Caco-2 (cell line): ENCODE results near the gene GAMT. TPM values are rescaled to one million over a fixed set of nuclear protein-coding genes. Genes with fewer than 3 reads are reported as not detected.

Experiments
- BruUV-seq: library from RNA; stranded (reverse); fragments of 400-500 nt; replicated peaks from 2 replicates; lab custom pipeline; 2021; lab: Mats Ljungman, UMichigan
- CTCF ChIA-PET: fragments of 300-600 bp; sonication (Branson Sonifier 250); formaldehyde crosslinking; loops from one replicate; lab custom pipeline; 2022; ENCODE audit warnings: antibody characterized with exemption; lab: Charles Lee
- POLR2A ChIA-PET: fragments of 300-600 bp; sonication (Branson Sonifier 250); formaldehyde crosslinking; loops from one replicate; lab custom pipeline; 2022; ENCODE audit warnings: antibody characterized with exemption; lab: Charles Lee
- DNase-seq, 2 experiments: peaks; one replicate each; pipeline versions ENCODE4 v3.0.0 to v3.0.0-alpha.2; 2020 to 2022
- H3K27me3 ChIP-seq: replicated peaks from 2 replicates; pipeline ENCODE4 v1.6.0; 2011; ENCODE audit warnings: low read length; ENCODE audit not compliant: control insufficient read depth, insufficient read depth
- H3K36me3 ChIP-seq: 2 replicates; pipeline ENCODE4 v1.5.1; 2011; ENCODE audit warnings: low read length; ENCODE audit not compliant: control insufficient read depth, insufficient read depth
- H3K4me1 ChIP-seq: fragments of 250-450 bp; sonication (Bioruptor Pico); 2 replicates; pipeline ENCODE4 v1.5.1; 2020; ENCODE audit warnings: mild to moderate bottlenecking
- H3K4me3 ChIP-seq: 2 replicates; pipeline ENCODE4 v1.5.1; 2011; ENCODE audit warnings: low read depth, mild to moderate bottlenecking, control low read depth, low read length
- H3K9me3 ChIP-seq: fragments of 250-450 bp; sonication (Bioruptor Pico); 2 replicates; pipeline ENCODE4 v1.5.1; 2020; ENCODE audit warnings: mild to moderate bottlenecking, moderate library complexity
- H3K27ac Mint-ChIP-seq: one replicate; pipeline ENCODE4 v1.8.0; 2022; ENCODE audit warnings: mixed read lengths; ENCODE audit not compliant: unreplicated experiment
- H3K27me3 Mint-ChIP-seq: one replicate; pipeline ENCODE4 v1.8.0; 2022; ENCODE audit warnings: mixed read lengths; ENCODE audit not compliant: insufficient read depth, unreplicated experiment
- H3K36me3 Mint-ChIP-seq: one replicate; pipeline ENCODE4 v1.8.0; 2022; ENCODE audit warnings: mild to moderate bottlenecking, mixed read lengths; ENCODE audit not compliant: insufficient read depth, unreplicated experiment
- H3K4me1 Mint-ChIP-seq: one replicate; pipeline ENCODE4 v1.8.0; 2022; ENCODE audit warnings: low read depth, mixed read lengths; ENCODE audit not compliant: unreplicated experiment
- H3K4me3 Mint-ChIP-seq: one replicate; pipeline ENCODE4 v1.8.0; 2022; ENCODE audit warnings: mild to moderate bottlenecking, moderate library complexity, mixed read lengths; ENCODE audit not compliant: unreplicated experiment
- H3K9me3 Mint-ChIP-seq: one replicate; pipeline ENCODE4 v1.8.0; 2022; ENCODE audit warnings: mixed read lengths; ENCODE audit not compliant: unreplicated experiment
- intact Hi-C: fragments of 100-400 bp; cut with micrococcal nuclease; formaldehyde crosslinking; loops from one replicate; pipeline ENCODE4 v1.10.0; 2022; ENCODE audit not compliant: unreplicated experiment
- total RNA-seq: library from RNA; stranded (reverse); gene quantifications from 2 replicates; pipeline ENCODE4 v1.2.3, GENCODE V29; 2022
- TF ChIP-seq, protein P1 (sequence below), 2 experiments: fragments of 200-600 bp in 1 of 2; IDR thresholded peaks; 1 replicate in 1 of 2; 2 replicates in 1 of 2; pipeline versions ENCODE4 v1.5.1 to v1.8.0; 2011 to 2022; ENCODE audit warnings: antibody characterized with exemption in 1 of 2, control low read depth in 1 of 2, inconsistent platforms in 1 of 2, low read depth in 1 of 2, low read length in 1 of 2, mild to moderate bottlenecking in 1 of 2, moderate library complexity in 1 of 2; ENCODE audit not compliant: insufficient read depth in 1 of 2, severe bottlenecking in 1 of 2, unreplicated experiment in 1 of 2

The GAMT gene
- total RNA-seq, 1 experiment from 2014 or later, result 75.7 TPM

DNA sequence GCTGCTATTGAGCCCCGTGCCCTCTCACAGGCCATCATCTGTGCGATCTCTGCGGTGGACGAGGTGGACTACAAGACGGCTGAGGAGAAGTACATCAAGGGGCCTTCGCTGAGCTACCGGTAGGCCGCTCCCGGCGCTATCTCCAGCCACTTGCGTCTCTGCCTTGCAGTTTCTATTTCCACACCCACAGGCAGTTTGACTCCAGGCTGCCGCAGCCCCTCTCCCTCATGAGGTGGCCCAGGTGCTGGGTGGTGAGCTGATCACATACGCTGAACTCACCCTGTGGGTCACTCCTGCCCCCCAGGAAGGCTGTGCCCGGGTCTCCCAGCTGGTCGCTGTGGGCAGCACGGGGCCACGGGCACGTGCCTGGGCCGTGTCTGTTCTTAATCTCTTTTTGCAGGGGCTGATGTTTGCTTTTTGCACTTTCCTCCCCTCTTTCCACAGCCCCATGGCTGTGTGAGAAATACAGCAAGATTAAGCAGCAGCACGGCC lies 28.3 kb downstream of the GAMT start:
- no peaks in the 10 kb centered on the region for H3K4me1 Mint-ChIP-seq
- no peaks in the 10 kb centered on the region for H3K4me1 ChIP-seq
- no peak overlapping the region for H3K27ac Mint-ChIP-seq
- H3K27me3 Mint-ChIP-seq, result no peaks in the 10 kb centered on the region
- TF ChIP-seq, protein P1, sequence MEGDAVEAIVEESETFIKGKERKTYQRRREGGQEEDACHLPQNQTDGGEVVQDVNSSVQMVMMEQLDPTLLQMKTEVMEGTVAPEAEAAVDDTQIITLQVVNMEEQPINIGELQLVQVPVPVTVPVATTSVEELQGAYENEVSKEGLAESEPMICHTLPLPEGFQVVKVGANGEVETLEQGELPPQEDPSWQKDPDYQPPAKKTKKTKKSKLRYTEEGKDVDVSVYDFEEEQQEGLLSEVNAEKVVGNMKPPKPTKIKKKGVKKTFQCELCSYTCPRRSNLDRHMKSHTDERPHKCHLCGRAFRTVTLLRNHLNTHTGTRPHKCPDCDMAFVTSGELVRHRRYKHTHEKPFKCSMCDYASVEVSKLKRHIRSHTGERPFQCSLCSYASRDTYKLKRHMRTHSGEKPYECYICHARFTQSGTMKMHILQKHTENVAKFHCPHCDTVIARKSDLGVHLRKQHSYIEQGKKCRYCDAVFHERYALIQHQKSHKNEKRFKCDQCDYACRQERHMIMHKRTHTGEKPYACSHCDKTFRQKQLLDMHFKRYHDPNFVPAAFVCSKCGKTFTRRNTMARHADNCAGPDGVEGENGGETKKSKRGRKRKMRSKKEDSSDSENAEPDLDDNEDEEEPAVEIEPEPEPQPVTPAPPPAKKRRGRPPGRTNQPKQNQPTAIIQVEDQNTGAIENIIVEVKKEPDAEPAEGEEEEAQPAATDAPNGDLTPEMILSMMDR (IDR thresholded peaks at IDR 0.05; ENCODE audit: insufficient read depth in 1 of 2, low read depth in 1 of 2, low read length in 1 of 2, severe bottlenecking in 1 of 2, unreplicated experiment in 1 of 2), result no peak
- POLR2A ChIA-PET, result interaction anchor here (0.7 kb wide), 1 partner anchor 69 kb away, joined by 5 read pairs; no protein-coding TSS in a partner anchor
- no peaks in the 10 kb centered on the region for H3K9me3 ChIP-seq
- H3K4me3 Mint-ChIP-seq, result no peak overlapping the region
- no peak for DNase-seq
- no peaks in the 10 kb centered on the region for H3K9me3 Mint-ChIP-seq
- CTCF ChIA-PET, result no interaction called here
- no TSS peak for BruUV-seq
- peaks cover 52% of the 10 kb centered on the region for H3K36me3 Mint-ChIP-seq
- H3K4me3 ChIP-seq, result no peak overlapping the region
- intact Hi-C loops, result no loop called here
- H3K27me3 ChIP-seq, result no peaks in the 10 kb centered on the region
- no peaks in the 10 kb centered on the region for H3K36me3 ChIP-seq

DNA sequence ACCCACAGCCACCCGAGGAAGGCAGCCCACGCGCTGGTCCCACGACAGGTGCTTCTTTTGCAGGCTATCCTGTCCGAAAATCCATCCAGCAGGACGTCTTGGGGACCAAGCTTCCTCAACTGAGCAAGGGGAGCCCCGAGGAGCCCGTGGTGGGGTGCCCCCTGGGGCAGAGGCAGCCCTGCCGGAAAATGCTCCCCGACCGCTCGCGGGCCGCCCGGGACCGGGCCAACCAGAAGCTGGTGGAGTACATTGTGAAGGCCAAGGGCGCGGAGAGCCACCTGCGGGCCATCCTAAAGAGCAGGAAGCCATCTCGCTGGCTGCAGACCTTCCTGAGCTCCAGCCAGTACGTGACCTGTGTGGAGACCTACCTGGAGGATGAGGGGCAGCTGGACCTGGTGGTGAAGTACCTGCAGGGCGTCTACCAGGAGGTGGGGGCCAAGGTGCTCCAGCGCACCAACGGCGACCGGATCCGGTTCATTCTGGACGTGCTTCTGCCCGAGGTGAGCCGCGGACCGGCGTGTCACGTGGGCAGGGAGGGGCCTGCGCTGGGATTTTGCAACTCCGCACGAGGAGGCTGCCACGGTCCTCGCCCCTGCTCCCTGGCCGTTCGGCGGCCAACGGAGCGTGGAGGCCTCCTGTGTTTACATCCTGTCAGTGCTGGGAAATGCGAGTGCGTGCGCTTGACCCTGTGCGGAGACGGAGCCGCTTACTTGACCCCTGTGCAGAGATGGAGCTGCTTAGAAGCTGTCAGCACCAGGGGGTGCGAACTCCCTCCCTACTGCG lies 30.6 kb downstream of the GAMT start:
- intact Hi-C loops, result no loop called here
- H3K36me3 ChIP-seq, result no peaks in the 10 kb centered on the region; the same call in 1 of the 2 replicates
- ChIA-PET CTCF (no interaction called here), POLR2A (no interaction called here)
- no peak for DNase-seq
- Mint-ChIP-seq H3K27ac (no peak overlapping the region), H3K4me3 (no peak overlapping the region), H3K27me3 (no peaks in the 10 kb centered on the region), H3K4me1 (no peaks in the 10 kb centered on the region), H3K36me3 (peaks cover 38% of the 10 kb centered on the region), H3K9me3 (no peaks in the 10 kb centered on the region)
- no peaks in the 10 kb centered on the region for H3K9me3 ChIP-seq
- no TSS peak for BruUV-seq
- no peaks in the 10 kb centered on the region for H3K4me1 ChIP-seq
- no peak overlapping the region for H3K4me3 ChIP-seq
- TF ChIP-seq, protein P1 (IDR thresholded peaks at IDR 0.05; ENCODE audit: insufficient read depth in 1 of 2, low read depth in 1 of 2, low read length in 1 of 2, severe bottlenecking in 1 of 2, unreplicated experiment in 1 of 2), result no peak
- H3K27me3 ChIP-seq, result no peaks in the 10 kb centered on the region

DNA sequence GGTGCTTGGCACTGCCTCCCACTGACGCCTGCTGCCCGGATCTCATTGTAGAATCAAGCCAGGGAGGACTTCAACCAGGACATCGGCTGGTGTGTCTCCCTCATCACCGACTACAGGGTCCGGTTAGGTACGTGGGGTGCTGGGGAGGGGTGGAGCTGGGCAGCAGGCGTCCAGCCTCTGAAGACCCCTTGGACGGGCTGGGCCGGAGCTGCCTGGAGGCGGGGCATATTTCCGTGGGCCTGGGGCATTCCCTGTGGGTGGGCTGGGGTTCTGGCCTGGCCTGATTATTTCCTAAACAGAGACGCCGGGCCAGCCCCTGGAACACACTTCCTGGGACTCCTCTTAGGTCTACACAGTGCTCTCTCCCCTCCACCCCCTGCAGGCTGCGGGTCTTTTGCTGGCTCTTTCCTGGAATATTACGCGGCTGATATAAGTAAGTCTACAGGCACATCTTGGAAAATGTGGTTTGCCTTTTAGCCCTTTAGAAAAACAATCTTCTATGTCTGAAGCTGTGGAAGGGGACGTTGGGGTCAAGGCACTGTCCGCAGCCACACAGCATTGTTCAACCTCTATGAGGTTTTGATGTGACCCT lies 32.0 kb downstream of the GAMT start:
- H3K4me1 Mint-ChIP-seq, result no peaks in the 10 kb centered on the region
- H3K27me3 Mint-ChIP-seq, result no peaks in the 10 kb centered on the region
- Histone ChIP-seq H3K4me1 (no peaks in the 10 kb centered on the region), H3K9me3 (no peaks in the 10 kb centered on the region), H3K27me3 (no peaks in the 10 kb centered on the region), H3K36me3 (no peaks in the 10 kb centered on the region; the same call in 1 of the 2 replicates), H3K4me3 (no peak overlapping the region)
- ChIA-PET CTCF (no interaction called here), POLR2A (interaction anchor here (0.6 kb wide), 1 partner anchor 13 kb away, joined by 3 read pairs; no protein-coding TSS in a partner anchor)
- H3K4me3 Mint-ChIP-seq, result no peak overlapping the region
- DNase-seq, result no peak
- BruUV-seq, result no TSS peak
- H3K9me3 Mint-ChIP-seq, result no peaks in the 10 kb centered on the region
- H3K36me3 Mint-ChIP-seq, result peaks cover 45% of the 10 kb centered on the region
- TF ChIP-seq, protein P1 (IDR thresholded peaks at IDR 0.05; ENCODE audit: insufficient read depth in 1 of 2, low read depth in 1 of 2, low read length in 1 of 2, severe bottlenecking in 1 of 2, unreplicated experiment in 1 of 2), result no peak
- intact Hi-C loops, result no loop called here
- H3K27ac Mint-ChIP-seq, result no peak overlapping the region
